SU-DHL-6 (cell line): Measurements from ENCODE around the gene CCND1.

ENCODE experiments used
- H2AFZ ChIP-seq: fragments of 200-600 bp; sonication (generic); 2 replicates; pipeline ENCODE4 v1.6.1; 2014; ENCODE audit warnings: low read depth, mild to moderate bottlenecking, moderate library complexity, mixed read lengths, antibody characterized with exemption, low read length; ENCODE audit not compliant: severe bottlenecking
- H3F3A ChIP-seq: fragments of 200-600 bp; shearing (Covaris generic); 2 replicates; pipeline ENCODE4 v1.6.0; 2016; ENCODE audit warnings: antibody characterized with exemption, mild to moderate bottlenecking; ENCODE audit not compliant: insufficient read depth
- H3K27ac ChIP-seq: fragments of 200-600 bp; sonication (generic); 2 replicates; pipeline ENCODE4 v1.5.1; 2016; ENCODE audit warnings: low read depth, mild to moderate bottlenecking, low read length, moderate library complexity, mixed read lengths
- H3K27me3 ChIP-seq: fragments of 200-600 bp; sonication (generic), shearing (Covaris generic); 2 replicates; pipeline ENCODE4 v1.6.0; 2014; ENCODE audit warnings: mild to moderate bottlenecking, low read length
- H3K36me3 ChIP-seq: fragments of 200-600 bp; sonication (generic); 2 replicates; pipeline ENCODE4 v1.6.1; 2014; ENCODE audit warnings: mild to moderate bottlenecking, low read length, mixed read lengths
- H3K4me2 ChIP-seq: fragments of 300-600, 200-600 bp; shearing (Covaris generic), sonication (generic); 2 replicates; pipeline ENCODE4 v1.6.0; 2014; ENCODE audit warnings: low read length, low read depth, mild to moderate bottlenecking; ENCODE audit not compliant: poor library complexity, severe bottlenecking
- H3K4me3 ChIP-seq: fragments of 200-600 bp; sonication (generic); 2 replicates; pipeline ENCODE4 v1.5.1; 2014; ENCODE audit warnings: antibody characterized with exemption, low read length, mild to moderate bottlenecking, mixed read lengths; ENCODE audit not compliant: insufficient read depth, poor library complexity, severe bottlenecking
- H3K79me2 ChIP-seq: fragments of 200-600 bp; sonication (generic); 2 replicates; pipeline ENCODE4 v1.6.1; 2014; ENCODE audit warnings: mild to moderate bottlenecking, low read length, moderate library complexity; ENCODE audit not compliant: insufficient read depth
- H3K9ac ChIP-seq: fragments of 200-600 bp; sonication (generic); 2 replicates; pipeline ENCODE4 v1.7.0; 2014; ENCODE audit warnings: mild to moderate bottlenecking, low read length
- H3K9me2 ChIP-seq: fragments of 200-600 bp; sonication (generic); replicated peaks from 2 replicates; pipeline ENCODE4 v1.6.1; 2014; ENCODE audit warnings: low read length; ENCODE audit not compliant: insufficient read depth
- H3K9me3 ChIP-seq: fragments of 200-600 bp; sonication (generic); 2 replicates; pipeline ENCODE4 v1.6.1; 2014; ENCODE audit warnings: low read length, mixed read lengths; ENCODE audit not compliant: insufficient read depth
- H4K20me1 ChIP-seq: fragments of 200-600 bp; sonication (generic); 2 replicates; pipeline ENCODE4 v1.6.1; 2014; ENCODE audit warnings: low read depth, mild to moderate bottlenecking, antibody characterized with exemption, low read length, moderate library complexity, mixed read lengths
- EZH2phosphoT487 ChIP-seq: fragments of 200-600 bp; sonication (generic), shearing (Covaris generic); conservative IDR thresholded peaks from 2 replicates; pipeline ENCODE4 v1.6.1; 2018; ENCODE audit warnings: mild to moderate bottlenecking, antibody characterized with exemption, low read length, moderate library complexity, mixed read lengths
- TF ChIP-seq, protein P1 (sequence below): fragments of 200-600 bp; sonication (generic); IDR thresholded peaks from one replicate; pipeline ENCODE4 v1.5.1; 2017; ENCODE audit warnings: antibody characterized with exemption, mild to moderate bottlenecking, low read length, moderate library complexity; ENCODE audit not compliant: insufficient read depth, poor library complexity, severe bottlenecking

The CCND1 gene

DNA sequence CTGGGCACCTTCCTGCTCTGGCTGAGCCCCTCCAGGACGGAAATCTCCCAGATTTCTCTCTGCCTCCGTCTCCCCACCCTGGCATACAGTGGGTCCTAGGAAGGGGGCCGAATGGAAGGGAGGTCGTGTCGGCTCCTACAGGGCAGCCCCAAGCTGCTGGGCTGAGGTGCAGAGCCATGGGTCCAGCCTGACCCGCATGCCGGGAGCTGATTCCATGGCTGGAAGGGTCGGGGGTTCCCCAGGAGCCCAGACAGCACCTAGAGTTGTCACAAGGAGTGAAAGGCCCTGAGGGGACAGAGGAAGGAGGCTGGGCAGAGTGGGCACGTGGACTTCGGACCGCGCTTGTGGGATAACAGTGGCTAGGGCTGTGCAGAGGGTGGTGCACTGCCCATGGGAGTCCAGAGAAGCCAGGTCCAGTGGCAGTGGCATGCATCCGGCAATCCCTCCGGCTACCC, 16.5 kb downstream of the CCND1 start:
- TF ChIP-seq, protein P1, sequence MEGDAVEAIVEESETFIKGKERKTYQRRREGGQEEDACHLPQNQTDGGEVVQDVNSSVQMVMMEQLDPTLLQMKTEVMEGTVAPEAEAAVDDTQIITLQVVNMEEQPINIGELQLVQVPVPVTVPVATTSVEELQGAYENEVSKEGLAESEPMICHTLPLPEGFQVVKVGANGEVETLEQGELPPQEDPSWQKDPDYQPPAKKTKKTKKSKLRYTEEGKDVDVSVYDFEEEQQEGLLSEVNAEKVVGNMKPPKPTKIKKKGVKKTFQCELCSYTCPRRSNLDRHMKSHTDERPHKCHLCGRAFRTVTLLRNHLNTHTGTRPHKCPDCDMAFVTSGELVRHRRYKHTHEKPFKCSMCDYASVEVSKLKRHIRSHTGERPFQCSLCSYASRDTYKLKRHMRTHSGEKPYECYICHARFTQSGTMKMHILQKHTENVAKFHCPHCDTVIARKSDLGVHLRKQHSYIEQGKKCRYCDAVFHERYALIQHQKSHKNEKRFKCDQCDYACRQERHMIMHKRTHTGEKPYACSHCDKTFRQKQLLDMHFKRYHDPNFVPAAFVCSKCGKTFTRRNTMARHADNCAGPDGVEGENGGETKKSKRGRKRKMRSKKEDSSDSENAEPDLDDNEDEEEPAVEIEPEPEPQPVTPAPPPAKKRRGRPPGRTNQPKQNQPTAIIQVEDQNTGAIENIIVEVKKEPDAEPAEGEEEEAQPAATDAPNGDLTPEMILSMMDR = no peak
- no peak for TF ChIP-seq EZH2phosphoT487
- no peaks in the 10 kb centered on the region for H3K27me3 ChIP-seq
- H3K27ac ChIP-seq = no peak overlapping the region
- no peak overlapping the region for H3K9ac ChIP-seq
- no peaks in the 10 kb centered on the region for H3K79me2 ChIP-seq
- no peaks in the 10 kb centered on the region for H4K20me1 ChIP-seq
- H3K9me2 ChIP-seq = no peaks in the 10 kb centered on the region
- H3K4me2 ChIP-seq = no peak overlapping the region
- H2AFZ ChIP-seq = no peak overlapping the region
- no peak overlapping the region for H3K4me3 ChIP-seq
- H3K36me3 ChIP-seq = no peaks in the 10 kb centered on the region
- no peaks in the 10 kb centered on the region for H3K9me3 ChIP-seq
- H3F3A ChIP-seq = no peaks in the 10 kb centered on the region

DNA sequence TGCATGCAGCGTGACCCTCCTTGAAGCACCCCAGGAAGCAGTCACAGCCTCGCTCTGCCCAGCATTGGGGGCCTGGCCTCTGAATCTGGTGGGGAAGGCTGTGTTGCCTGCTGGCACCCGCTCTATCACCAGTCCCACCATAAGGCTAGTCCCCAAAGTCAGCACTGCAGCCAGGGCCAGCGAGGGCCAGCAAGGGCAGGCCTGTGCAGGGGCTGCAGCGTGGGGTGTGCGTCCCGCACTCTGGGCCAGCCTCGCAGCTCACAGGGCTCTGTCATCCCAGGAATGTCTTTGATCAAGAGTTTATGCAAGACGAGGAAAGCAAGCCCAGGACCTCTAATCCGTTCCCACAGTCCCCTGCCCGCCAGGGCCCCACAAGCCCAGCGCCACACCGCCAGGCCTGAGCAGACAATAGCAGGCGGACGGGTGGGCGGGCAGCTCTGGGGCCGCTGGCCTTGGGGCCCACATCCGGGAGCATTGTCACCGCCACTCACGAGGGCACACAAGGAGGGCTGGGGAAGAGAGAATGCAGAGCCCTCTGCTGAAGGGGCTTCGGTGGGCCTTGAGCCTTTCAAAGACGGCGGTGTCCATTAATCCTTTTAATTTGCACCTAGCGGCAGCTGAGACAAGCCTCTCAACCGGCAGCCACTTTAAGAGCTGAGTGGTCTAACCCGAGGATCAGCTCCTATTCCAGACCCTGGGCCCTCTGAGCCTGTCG, 17.1 kb downstream of the CCND1 start:
- Histone ChIP-seq H3K9ac (no peak overlapping the region), H3K27me3 (no peaks in the 10 kb centered on the region), H3K4me3 (no peak overlapping the region), H2AFZ (no peak overlapping the region), H4K20me1 (no peaks in the 10 kb centered on the region), H3K9me2 (no peaks in the 10 kb centered on the region), H3K79me2 (no peaks in the 10 kb centered on the region), H3K27ac (no peak overlapping the region), H3K36me3 (no peaks in the 10 kb centered on the region), H3K9me3 (no peaks in the 10 kb centered on the region), H3F3A (no peaks in the 10 kb centered on the region), H3K4me2 (no peak overlapping the region)
- TF ChIP-seq, protein P1 = no peak
- no peak for TF ChIP-seq EZH2phosphoT487

DNA sequence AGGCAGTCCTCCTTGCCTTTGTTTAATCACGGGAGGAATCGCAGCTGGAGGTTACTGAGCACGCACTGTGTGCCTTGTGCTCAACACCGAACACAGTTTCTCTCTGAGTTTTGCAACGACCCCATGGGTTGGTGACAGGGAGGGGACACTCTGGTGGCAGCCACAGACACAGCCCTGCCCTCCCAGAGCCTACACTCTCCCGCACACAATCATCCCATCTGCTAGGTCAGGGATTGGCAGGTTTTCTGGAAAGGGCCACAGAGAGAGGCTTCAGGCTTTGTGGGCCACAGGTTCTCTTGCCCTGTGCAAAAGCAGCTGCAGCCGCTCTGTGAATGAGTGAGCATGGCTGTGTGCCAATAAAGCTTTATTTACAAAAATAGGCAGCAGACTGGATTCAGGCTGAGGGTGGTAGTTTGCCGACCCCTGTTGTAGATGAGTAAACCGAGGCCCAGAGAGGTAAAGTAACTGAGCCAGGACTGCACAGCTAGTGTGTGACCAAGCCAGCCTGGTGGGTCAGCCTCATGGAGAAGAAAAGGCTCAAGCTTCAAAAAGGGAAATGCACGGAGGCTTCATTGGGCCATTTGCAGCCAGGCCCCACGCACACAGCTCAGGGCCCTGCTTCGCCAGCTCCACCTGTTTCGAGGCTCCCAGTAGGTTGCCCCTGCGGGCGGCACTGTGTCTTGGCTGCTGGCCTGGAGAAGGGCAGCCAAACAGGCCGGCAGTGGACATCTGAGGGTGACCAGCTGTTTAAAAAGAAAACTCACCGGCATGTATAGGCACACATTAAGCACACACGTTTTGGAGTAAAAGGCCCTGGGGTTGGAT, 17.9 kb downstream of the CCND1 start:
- Histone ChIP-seq H3K4me2 (no peak overlapping the region), H3K27ac (no peak overlapping the region)

More for the DNA sequence above, 17.9 kb downstream of the CCND1 start:
- no peaks in the 10 kb centered on the region for H3K79me2 ChIP-seq
- no peaks in the 10 kb centered on the region for H3K36me3 ChIP-seq
- no peaks in the 10 kb centered on the region for H4K20me1 ChIP-seq
- no peak overlapping the region for H2AFZ ChIP-seq
- no peaks in the 10 kb centered on the region for H3K9me3 ChIP-seq
- TF ChIP-seq, protein P1 = no peak
- TF ChIP-seq EZH2phosphoT487 = no peak
- no peak overlapping the region for H3K4me3 ChIP-seq
- H3K9me2 ChIP-seq = no peaks in the 10 kb centered on the region
- no peaks in the 10 kb centered on the region for H3K27me3 ChIP-seq
- H3F3A ChIP-seq = no peaks in the 10 kb centered on the region
- no peak overlapping the region for H3K9ac ChIP-seq
